GM19023 (cell line): ENCODE data around the gene HIRIP3.
A peak's percentile ranks its signal among the peaks of the same experiment; 100 is the strongest.

ENCODE experiments used
- ATAC-seq: cut with Tn5 transposase; IDR thresholded peaks from one replicate; pipeline ENCODE4 v1.9.1; 2021; ENCODE audit warnings: mild to moderate bottlenecking, moderate library complexity; ENCODE audit not compliant: unreplicated experiment

HIRIP3 gene

DNA sequence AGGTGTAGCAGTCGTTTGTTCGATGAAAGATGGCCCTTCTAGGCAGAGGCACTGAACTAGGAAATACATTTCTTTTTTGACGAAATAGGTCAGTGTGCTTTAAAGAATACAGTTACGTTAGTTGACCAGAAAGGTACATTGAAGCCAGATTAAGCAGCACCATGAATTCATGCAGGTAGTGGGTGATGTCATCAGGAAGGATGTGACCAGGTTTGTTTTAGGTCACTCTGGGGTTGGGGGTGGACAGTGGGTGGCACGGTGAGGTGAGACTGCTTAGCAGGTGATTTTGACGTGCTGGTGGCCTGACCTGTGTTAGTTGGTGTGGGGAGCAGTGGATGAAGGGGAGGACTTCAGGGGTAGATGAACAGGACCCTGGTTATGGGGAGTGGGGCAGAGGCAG, 4.2 kb upstream of the HIRIP3 start:
- ATAC-seq: no peak

DNA sequence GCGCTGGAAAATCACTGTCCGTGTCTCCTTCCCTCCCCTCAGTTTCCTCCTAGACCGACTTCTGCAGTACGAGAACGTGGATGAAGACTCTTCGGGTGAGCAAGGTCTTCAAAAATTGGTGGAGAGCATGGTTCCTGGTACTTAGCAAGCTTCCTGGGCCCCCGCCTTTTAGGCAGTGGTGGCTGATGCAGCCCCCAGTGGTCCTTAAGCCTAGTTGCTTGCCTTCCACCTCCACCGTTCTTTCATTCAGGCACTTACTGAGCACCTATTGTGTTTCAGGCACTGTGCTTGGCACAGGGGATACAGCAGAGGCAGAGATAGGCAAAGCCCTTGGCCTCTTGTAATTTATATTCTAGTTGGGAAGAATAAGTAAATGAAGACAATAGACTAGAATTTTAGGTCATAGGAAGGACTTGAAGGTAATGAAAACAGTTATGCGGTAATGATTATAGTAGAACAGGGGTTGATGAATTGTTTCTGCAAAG, 1.4 kb upstream of the HIRIP3 start:
- no peak for ATAC-seq

DNA sequence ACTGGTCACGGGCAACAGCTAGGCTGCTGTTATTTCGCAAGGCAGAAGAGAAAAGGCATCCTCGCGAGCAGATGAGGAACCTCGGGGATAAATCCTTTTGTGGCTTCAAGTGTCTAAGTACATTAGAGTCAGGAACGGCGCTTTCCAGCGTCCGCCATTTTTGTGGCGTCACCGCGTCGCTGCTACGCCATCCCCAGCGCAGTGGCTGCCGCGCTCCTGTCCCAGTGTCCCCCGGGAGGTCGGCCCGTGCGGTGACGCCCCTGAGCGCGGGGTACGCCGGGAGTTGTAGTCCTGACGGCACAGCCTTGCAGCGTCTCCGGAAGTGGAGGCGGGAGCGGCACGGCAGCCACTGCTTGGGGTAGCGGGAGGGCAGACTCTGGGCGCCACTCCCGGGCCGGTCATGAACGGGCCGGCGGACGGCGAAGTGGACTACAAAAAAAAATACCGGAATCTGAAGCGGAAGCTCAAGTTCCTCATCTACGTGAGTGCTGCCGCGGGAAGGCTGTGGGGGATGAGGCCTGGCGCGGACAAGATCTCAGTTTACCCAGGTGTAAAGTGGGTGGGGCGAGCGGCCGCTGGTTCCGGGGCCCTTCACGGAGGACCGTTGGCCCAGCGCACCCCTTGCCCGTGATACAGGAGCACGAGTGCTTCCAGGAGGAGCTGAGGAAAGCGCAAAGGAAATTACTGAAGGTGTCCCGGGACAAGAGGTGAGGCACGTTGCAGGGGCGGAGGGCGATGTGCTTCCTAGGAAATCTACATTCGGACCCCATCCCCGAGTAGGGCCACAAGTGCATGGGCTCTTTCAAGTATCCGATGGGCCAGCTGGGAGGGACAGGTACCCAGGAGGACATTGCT, 721 bp upstream of the HIRIP3 start, which contains the start of gene INO80E:
INO80E (plus strand) TSS at position 331 of the 855 bp plus-strand sequence; CDS start at position 401, 70 bp downstream.
- ATAC-seq: peak; percentile 91

DNA sequence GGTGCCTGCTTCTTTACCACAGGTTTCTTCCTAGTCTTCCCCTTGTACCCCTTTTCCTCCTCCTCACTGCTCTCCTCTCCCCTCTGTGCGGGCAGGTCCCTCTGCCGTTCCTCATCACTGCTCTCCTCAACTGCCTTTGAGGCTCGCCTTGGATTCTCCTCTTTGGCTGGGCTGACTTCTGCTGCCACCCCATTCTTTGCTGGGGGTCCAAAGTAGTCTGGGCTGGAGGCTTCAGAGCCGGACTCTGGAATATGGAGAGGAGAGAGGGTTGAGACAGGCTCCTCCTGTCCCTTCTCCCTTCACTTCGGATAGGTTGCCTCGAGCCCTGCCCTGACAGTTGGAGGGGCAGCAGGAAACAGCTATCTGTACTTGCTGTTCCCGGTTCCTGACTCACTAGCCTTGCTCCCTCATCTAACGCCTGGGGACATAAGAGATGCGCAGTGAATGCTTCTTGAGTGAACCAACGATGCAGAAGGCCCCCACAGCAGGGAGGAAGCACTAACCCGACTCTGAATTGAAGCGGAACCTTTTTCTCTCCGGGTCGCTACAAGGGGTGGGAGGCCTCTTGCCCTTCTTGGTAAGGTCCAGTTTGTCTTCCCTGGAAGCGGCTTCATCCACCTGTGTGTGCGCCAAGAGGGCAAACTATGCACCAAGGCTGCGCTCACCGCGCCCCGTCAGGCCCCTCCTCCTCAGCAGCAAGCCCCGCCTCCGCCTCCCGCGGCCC, 655 bp downstream of the HIRIP3 start:
- peak; percentile 30 for ATAC-seq

DNA sequence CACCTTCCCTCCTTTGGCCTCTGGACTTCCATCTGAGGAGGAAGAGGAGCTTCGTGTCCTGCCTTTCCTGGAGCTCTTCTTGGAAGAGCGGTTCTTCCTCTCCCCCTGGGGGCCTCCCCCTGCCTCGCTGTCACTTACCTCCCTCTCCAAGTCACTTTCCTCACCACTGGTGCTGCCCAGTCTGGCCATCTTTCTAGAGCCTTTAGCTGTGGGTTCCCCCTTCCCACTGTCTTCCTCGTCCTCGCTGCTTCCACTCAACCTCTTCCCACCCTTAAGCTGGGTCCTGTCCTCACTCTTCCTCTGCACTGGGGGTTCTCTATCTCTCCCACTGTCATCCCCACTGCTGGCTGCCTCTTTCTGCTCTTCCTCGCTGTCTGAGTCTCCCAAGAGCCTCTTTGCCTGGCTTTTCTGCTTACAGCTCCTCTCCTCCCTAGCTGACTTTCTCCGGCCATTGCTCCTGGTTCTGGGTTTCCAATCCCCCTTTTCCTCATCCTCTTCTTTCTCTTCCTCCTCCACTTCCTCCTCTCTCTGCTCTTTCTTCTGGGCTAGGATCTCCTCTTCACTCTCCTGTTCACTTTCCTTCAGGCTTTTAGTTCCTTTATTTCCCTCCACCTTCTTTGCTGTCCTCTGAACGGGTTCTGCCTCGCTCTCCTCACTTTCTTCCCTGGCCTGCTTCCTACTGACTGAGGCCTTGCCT, 1.4 kb downstream of the HIRIP3 start:
- ATAC-seq: no peak

DNA sequence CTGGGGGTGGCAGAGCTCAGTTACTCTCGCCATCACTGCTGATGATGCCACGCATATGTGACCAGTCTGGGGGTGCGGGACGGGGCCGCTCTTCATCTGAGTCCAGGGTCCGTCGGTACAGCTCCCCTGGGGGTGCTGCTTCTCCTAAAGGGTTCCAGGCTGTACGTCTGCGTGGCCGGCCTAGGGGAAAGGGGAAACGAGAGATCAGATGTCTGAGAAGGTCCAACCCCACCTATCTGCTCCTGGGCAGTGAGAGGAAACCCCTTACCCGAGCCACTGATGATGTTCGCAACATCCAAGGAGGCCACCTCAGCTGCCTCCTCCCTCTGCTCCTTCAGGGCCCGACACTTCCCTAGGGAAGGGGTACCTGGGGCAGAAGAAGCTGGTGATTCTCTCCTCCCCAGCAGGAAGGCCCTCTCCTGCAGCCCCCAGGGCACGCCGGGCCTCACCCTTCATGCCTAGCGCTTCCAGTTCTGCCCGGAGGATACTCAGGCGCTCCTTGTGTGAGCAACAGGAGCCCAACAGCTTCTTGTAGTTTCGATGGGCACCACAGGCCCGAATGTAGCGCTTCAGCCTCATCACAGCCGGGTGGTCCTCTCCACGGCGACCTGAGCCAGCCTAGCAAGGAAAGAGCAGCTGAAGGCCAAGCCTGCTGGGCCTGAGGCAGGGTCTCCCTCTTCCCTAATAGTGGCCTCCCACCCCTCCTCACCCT, 2.1 kb downstream of the HIRIP3 start:
- ATAC-seq: no peak

DNA sequence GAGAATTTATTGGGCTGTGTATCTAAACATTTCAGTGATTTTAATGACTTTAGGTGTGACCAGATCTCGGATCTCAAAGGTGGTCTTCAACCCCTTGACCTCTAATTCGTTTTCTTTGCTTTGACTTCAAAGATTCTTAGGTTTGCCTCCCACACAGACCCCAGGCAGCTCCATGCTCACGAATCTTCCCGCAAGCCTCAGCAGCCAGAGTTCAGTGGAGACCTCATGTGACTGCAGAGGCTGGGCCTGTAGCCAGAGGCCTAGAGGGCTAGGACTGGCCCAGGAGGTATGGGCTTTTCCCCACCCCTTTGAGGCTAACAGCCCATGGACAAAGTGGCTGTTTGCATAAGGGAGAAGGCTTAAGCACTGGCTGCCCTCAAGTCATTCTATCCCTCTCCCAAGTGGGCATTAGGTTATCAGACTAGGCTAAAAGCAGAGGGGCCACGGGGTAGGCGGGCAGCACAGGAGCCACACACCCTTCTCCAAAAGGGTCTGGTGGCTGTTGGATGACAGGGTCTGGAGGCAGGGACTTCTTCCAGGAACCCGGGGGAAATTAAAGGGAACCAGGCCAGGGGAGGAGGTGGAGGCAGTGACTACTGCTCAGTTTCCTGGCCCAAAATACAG, 3.0 kb downstream of the HIRIP3 start:
- no peak for ATAC-seq

DNA sequence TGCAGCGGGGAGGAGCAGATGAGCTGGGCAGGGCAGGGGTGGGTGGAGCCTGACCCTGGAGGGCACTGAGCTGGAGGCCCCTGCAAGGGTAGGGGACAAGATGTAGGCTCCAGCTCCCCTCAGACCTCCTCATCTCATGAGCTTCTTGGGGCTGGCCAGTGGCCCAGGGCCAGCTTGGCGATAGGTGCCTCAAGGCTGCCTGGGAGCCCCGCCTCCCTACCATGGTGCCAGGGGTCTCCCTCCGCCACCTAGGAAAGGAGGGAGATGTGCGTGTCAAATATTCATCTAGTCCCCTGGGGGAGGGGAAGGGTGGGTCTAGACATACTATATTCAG, 3.9 kb downstream of the HIRIP3 start:
- no peak for ATAC-seq

DNA sequence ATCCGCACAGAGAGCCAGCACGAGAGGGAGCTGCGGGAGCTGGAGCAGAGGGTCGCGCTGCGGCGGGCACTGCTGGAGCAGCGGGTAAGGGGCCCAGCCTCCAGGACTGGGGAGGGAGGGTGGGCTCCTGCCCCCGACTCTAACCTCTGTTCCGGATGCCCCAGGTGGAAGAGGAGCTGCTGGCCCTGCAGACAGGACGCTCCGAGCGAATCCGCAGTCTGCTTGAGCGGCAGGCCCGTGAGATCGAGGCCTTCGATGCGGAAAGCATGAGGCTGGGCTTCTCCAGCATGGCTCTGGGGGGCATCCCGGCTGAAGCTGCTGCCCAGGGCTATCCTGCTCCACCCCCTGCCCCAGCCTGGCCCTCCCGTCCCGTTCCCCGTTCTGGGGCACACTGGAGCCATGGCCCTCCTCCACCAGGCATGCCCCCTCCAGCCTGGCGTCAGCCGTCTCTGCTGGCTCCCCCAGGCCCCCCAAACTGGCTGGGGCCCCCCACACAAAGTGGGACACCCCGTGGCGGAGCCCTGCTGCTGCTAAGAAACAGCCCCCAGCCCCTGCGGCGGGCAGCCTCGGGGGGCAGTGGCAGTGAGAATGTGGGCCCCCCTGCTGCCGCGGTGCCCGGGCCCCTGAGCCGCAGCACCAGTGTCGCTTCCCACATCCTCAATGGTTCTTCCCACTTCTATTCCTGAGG, 4.4 kb downstream of the HIRIP3 start:
- no peak for ATAC-seq

DNA sequence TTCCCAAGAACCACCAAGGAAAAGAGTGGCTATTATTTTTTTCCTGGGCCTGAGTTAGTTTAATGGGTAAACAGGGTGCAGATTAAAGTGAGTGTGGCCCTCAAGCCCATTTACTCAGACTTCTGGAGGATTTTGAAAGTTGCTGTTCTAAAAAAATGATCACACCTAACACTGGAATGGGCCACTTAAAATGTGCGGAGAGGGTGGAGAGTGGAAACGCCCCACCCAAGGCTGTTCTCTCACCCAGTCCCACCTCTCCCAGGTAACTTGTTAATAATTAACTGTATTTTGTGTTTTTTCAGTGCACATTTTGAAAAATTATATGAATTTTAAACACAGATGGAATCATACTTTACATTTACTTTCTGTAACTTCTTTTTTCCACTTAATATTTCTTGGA, 5.4 kb downstream of the HIRIP3 start:
- no peak for ATAC-seq

DNA sequence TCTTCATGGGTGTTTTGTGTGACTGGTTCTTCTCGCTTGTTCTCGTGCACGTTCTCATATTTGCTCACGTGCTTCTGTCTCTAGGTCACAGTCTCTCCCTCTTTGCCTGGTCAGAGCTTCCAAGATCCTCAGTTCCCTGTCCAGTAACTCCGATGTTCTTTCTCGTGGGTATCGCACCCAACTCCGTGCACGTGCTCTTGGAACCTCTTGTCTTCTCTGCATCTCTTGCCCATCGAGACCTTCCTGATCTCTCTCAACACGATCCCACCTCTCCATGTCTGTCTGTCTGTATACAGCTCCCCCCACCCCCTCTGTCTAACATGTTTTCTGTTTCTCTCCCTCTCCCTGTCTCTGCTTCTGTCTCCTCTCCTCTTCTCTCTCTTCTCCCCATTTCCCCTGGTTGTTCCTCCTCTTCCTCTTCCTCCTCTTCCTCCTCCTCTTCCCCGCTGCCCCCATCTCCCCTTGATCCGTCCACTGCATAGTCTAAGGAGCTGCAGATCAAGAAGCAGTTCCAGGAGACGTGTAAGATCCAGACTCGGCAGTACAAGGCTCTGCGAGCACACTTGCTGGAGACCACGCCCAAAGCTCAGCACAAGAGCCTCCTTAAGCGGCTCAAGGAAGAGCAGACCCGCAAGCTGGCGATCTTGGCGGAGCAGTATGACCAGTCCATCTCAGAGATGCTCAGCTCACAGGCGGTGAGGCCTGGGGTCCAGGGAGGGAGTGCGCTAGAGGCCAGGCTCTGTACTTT, 6.1 kb downstream of the HIRIP3 start:
- ATAC-seq: no peak

DNA sequence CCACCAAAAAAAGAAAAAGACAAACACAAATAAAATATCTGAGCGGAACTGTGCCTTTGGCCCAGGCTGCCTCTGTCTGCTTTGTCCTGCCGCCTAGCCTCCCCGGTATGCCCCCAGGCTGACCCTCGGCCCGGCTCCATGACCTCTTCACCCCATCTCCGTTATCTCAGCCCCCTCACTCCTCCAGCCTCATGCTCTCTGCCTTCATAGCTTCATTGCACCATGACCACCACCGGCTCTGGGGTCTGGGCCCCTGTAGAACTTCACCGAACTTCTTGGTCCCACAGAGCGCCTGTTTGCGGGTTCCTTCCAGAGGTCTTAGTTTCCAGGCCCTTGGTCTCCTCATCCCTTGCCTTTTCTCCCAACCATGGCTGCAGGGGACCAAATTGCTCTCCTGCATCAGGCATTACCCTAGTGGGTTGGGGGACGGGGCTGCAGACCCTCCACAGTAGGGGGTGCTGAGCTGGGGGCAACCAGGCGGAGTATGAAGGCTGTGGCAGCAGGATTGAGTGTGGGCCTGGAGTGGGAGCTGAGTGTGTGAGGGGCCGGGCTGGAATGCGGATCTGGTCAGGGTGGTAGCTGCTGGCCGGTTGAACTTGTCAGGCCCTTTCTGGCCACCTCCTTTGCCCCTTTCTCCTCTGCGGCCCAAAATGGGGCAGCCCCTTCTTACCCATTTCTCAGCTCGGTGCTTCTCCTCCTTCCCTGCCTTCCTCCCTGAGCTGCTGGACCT, 6.9 kb downstream of the HIRIP3 start:
- no peak for ATAC-seq

DNA sequence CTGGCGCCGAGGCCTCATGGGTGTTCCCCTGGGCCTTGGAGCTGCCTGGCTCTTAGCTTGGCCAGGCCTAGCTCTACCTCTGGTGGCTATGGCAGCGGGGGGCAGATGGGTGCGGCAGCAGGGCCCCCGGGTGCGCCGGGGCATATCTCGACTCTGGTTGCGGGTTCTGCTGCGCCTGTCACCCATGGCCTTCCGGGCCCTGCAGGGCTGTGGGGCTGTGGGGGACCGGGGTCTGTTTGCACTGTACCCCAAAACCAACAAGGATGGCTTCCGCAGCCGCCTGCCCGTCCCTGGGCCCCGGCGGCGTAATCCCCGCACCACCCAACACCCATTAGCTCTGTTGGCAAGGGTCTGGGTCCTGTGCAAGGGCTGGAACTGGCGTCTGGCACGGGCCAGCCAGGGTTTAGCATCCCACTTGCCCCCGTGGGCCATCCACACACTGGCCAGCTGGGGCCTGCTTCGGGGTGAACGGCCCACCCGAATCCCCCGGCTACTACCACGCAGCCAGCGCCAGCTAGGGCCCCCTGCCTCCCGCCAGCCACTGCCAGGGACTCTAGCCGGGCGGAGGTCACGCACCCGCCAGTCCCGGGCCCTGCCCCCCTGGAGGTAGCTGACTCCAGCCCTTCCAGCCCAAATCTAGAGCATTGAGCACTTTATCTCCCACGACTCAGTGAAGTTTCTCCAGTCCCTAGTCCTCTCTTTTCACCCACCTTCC, 7.9 kb downstream of the HIRIP3 start:
- no peak for ATAC-seq

DNA sequence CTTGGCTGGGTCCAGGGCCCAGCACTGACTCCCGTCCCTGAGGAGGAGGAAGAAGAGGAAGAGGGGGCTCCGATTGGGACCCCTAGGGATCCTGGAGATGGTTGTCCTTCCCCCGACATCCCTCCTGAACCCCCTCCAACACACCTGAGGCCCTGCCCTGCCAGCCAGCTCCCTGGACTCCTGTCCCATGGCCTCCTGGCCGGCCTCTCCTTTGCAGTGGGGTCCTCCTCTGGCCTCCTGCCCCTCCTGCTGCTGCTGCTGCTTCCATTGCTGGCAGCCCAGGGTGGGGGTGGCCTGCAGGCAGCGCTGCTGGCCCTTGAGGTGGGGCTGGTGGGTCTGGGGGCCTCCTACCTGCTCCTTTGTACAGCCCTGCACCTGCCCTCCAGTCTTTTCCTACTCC, 8.5 kb downstream of the HIRIP3 start:
- ATAC-seq: no peak

DNA sequence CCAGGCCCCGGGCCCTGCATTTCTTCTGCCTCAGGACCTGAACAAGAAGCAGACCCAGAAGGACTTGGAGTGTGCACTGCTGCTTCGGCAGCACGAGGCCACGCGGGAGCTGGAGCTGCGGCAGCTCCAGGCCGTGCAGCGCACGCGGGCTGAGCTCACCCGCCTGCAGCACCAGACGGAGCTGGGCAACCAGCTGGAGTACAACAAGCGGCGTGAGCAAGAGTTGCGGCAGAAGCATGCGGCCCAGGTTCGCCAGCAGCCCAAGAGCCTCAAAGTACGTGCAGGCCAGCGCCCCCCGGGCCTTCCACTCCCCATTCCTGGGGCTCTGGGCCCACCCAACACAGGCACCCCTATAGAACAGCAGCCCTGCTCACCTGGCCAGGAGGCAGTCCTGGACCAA, 9.2 kb downstream of the HIRIP3 start:
- ATAC-seq: no peak

DNA sequence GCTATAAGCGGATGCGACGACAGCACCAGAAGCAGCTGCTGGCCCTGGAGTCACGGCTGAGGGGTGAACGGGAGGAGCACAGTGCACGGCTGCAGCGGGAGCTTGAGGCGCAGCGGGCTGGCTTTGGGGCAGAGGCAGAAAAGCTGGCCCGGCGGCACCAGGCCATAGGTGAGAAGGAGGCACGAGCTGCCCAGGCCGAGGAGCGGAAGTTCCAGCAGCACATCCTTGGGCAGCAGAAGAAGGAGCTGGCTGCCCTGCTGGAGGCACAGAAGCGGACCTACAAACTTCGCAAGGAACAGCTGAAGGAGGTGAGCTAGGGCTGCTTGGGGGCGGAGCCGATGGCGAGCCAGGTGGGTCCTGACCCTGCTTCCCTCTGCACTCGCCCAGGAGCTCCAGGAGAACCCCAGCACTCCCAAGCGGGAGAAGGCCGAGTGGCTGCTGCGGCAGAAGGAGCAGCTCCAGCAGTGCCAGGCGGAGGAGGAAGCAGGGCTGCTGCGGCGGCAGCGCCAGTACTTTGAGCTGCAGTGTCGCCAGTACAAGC, 10.1 kb downstream of the HIRIP3 start:
- ATAC-seq: no peak

DNA sequence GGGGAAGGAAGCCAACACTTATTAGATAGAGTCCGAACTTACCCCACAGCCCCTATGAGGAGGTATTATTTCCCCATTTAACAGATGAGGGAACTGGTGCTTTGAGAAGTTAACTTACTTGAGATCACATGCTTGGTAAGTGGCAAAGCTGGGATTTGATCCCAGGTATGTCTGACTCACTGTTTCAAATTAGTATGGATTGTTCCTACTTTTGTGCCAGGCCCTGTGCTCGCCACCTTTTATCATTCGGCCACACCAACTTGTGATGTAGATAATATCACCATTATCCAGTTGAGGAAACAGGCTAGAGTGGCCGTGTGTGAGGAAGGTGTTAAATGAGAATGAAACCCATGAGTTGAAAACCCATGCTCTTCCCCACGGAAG, 10.7 kb downstream of the HIRIP3 start:
- no peak for ATAC-seq
